CD4-positive, CD25-positive, alpha-beta regulatory T cell (primary cell): ENCODE data around the gene PVALEF. TPM values are rescaled to one million over a fixed set of nuclear protein-coding genes. Genes with fewer than 3 reads are reported as not detected.

Source experiments
- ATAC-seq, 2 donors: fragments of 150-1000 bp; cut with Tn5 transposase; one replicate each; pipeline ENCODE4 v1.10.0; 2021; ENCODE audit warnings: low read depth in 2 of 2, moderate number of reproducible peaks in 2 of 2, moderate library complexity in 1 of 2
- DNase-seq, 3 donors: peaks; one replicate each; pipeline versions ENCODE4 v3.0.0 to v3.0.0-alpha.2; 2012 to 2022; ENCODE audit warnings: mixed read lengths in 1 of 3
- H3K27ac ChIP-seq: one replicate; pipeline ENCODE4 v1.7.0; 2013; ENCODE audit warnings: mild to moderate bottlenecking, low read length; ENCODE audit not compliant: insufficient read depth, poor library complexity, severe bottlenecking
- H3K27me3 ChIP-seq: one replicate; pipeline ENCODE4 v1.7.0; 2013; ENCODE audit warnings: low read length; ENCODE audit not compliant: control insufficient read depth, insufficient read depth
- H3K36me3 ChIP-seq: one replicate; pipeline ENCODE4 v1.7.0; 2013; ENCODE audit warnings: mild to moderate bottlenecking, low read length, moderate library complexity; ENCODE audit not compliant: control insufficient read depth, insufficient read depth
- H3K4me1 ChIP-seq: 2 replicates; pipeline ENCODE4 v1.7.0; 2013; ENCODE audit warnings: mild to moderate bottlenecking, low read length; ENCODE audit not compliant: insufficient read depth, control insufficient read depth, poor library complexity, severe bottlenecking
- H3K4me3 ChIP-seq: one replicate; pipeline ENCODE4 v1.7.0; 2013; ENCODE audit warnings: low read depth, mild to moderate bottlenecking, low read length, moderate library complexity
- H3K9me3 ChIP-seq, 2 experiments: 1 replicate in 1 of 2; 2 replicates in 1 of 2; pipeline ENCODE4 v1.7.0; 2013; ENCODE audit warnings: low read length in 2 of 2, mild to moderate bottlenecking in 1 of 2, moderate library complexity in 1 of 2; ENCODE audit not compliant: control insufficient read depth in 2 of 2
- H3K27ac Mint-ChIP-seq, 3 donors: one replicate each; pipeline ENCODE4 v1.8.0; 2020 to 2022; ENCODE audit warnings: mild to moderate bottlenecking in 3 of 3, mixed read lengths in 3 of 3, moderate library complexity in 2 of 3
- H3K27me3 Mint-ChIP-seq: one replicate; pipeline ENCODE4 v1.8.0; 2022; ENCODE audit warnings: mild to moderate bottlenecking, mixed read lengths
- H3K36me3 Mint-ChIP-seq: one replicate; pipeline ENCODE4 v1.8.0; 2020; ENCODE audit warnings: mixed read lengths
- H3K4me1 Mint-ChIP-seq, 4 donors: one replicate each; pipeline ENCODE4 v1.8.0; 2020 to 2022; ENCODE audit warnings: mixed read lengths in 4 of 4, mild to moderate bottlenecking in 1 of 4
- H3K4me3 Mint-ChIP-seq, 4 donors: one replicate each; pipeline ENCODE4 v1.8.0; 2020 to 2022; ENCODE audit warnings: mild to moderate bottlenecking in 4 of 4, mixed read lengths in 4 of 4, moderate library complexity in 3 of 4
- H3K9me3 Mint-ChIP-seq, 7 donors: one replicate each; pipeline ENCODE4 v1.8.0; 2020 to 2022; ENCODE audit warnings: mixed read lengths in 7 of 7, mild to moderate bottlenecking in 3 of 7, moderate library complexity in 2 of 7
- polyA plus RNA-seq, 4 donors: library from polyadenylated mRNA; unstranded; fragments of 300-500 nt; fragmentation: Illumina TruSeq; gene quantifications; one replicate each; pipeline ENCODE4 v1.2.3, GENCODE V29; 2021
- total RNA-seq: library from RNA; stranded (reverse); gene quantifications from one replicate; pipeline ENCODE4 v1.2.3, GENCODE V29; 2022

Gene PVALEF
- total and polyA plus RNA-seq, 5 donors from 2014 or later, result not detected

DNA sequence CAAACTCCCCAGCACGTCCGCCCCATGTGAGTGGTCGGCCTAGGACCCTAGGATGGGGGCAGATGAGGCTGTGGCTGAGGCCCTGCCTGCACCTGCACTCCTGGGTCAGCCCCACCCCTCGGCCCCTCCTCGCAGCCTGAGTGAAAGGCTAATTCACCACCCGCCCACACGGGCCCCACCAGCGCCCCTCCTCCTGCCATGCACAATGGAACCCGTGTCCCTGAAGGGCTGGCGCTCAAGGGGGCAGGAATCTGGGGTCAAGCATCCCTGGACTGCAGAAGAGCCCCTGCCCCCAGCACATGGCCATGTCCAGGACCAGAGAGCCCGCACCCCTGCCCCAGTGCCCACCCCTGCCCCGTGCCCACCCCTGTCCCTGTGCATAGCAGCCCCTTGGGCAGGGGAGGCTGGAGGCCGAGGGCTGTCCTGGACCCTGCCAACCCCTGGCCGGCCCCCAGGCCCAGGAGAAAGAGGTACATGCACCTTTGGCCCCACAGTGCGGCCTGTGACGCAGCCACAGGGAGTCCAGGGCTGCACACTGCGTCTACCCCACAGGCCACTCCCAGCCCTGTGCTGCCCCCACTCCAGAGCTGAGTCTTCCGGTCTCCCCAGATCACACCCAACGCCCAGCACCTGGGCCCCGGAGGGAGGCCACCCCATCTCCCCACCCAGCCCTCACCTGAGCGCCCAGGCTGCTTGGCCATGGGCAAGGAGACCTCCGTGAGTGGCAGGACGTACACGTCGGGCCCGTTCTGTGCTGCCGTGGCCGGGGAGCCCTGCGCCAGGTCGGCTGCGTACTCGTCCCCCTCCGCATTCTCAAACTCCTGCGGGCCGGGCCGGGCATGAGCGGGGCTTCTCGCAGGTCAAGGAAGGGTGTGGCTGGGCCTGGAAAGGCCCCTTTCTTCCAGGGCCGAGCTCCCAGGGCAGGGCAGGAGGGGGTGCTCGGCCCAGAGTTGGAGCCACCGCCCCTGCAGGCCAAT is 34.6 kb upstream of the PVALEF start:
- no peaks in the 10 kb centered on the region for H3K27me3 ChIP-seq
- Mint-ChIP-seq H3K4me3 (no peak overlapping the region), H3K4me1 (no peaks in the 10 kb centered on the region), H3K9me3 (no peaks in the 10 kb centered on the region), H3K36me3 (no peaks in the 10 kb centered on the region), H3K27me3 (no peaks in the 10 kb centered on the region), H3K27ac (no peak overlapping the region)
- no peaks in the 10 kb centered on the region for H3K9me3 ChIP-seq
- no peak overlapping the region for H3K27ac ChIP-seq
- no peak for DNase-seq
- ATAC-seq, result no peak
- H3K4me1 ChIP-seq, result no peaks in the 10 kb centered on the region
- H3K4me3 ChIP-seq, result no peak overlapping the region
- H3K36me3 ChIP-seq, result no peaks in the 10 kb centered on the region

DNA sequence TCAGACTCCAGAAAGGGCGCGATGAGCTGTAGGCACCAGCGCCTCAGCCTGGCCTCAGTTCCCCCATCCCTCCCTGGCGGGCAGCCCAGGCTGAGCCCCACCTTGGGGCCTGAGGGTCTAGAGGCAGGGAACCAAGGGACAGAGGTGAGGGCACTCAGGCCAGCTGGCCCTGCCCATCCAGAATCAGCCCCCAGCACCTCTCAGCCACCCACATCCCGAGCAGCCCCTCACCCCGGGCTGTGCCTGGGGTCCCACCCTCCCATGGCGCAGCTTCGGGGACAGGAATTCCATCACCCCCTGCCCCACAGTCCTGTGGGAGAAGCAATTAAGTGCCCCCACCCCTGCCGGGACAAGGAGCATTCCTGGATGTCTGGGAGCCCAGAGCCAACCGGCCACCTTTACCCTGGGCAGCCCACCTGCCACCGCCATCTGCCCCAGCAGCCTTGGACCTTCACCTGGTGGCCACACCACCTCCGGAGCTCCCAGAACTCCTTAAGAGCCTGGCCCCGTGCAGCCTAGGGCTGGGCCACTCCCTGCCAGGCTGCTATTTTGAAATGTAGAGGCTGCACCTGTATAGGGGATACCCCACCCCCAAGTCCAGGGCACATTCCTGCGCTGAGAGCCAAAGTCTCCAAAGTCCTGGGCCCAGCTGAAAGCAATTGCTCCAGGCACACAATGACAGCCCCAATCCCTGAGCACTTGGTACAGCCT is 33.7 kb upstream of the PVALEF start:
- no peaks in the 10 kb centered on the region for H3K36me3 Mint-ChIP-seq
- no peak overlapping the region for H3K27ac Mint-ChIP-seq
- Histone ChIP-seq H3K4me3 (no peak overlapping the region), H3K27ac (no peak overlapping the region), H3K27me3 (no peaks in the 10 kb centered on the region), H3K9me3 (no peaks in the 10 kb centered on the region), H3K4me1 (no peaks in the 10 kb centered on the region), H3K36me3 (no peaks in the 10 kb centered on the region)
- no peak overlapping the region for H3K4me3 Mint-ChIP-seq
- no peaks in the 10 kb centered on the region for H3K27me3 Mint-ChIP-seq
- DNase-seq, result no peak
- no peaks in the 10 kb centered on the region for H3K9me3 Mint-ChIP-seq
- no peaks in the 10 kb centered on the region for H3K4me1 Mint-ChIP-seq
- ATAC-seq, result no peak

DNA sequence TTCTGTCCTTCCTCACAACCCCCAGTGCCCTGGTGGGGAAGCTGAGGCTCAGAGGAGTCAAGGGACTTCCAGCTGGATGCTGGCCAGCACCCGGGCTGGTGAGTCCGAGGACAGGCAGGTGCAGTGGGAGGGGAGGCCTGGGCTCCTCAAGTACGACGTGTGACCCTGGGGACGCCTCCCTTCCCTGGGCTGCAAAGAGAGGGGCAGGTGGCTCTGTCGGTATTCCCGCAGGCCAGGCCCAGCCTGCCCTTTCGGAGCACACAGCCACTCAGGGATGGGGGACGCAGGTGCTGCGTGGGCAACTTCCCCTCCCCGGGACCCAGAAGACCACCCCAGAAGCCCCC is 33.1 kb upstream of the PVALEF start:
- Histone ChIP-seq H3K9me3 (no peaks in the 10 kb centered on the region), H3K27ac (no peak overlapping the region), H3K36me3 (no peaks in the 10 kb centered on the region), H3K4me1 (no peaks in the 10 kb centered on the region), H3K27me3 (no peaks in the 10 kb centered on the region), H3K4me3 (no peak overlapping the region)
- H3K9me3 Mint-ChIP-seq, result no peaks in the 10 kb centered on the region
- no peaks in the 10 kb centered on the region for H3K4me1 Mint-ChIP-seq
- no peaks in the 10 kb centered on the region for H3K36me3 Mint-ChIP-seq
- ATAC-seq, result no peak
- no peak overlapping the region for H3K27ac Mint-ChIP-seq
- no peak overlapping the region for H3K4me3 Mint-ChIP-seq
- no peak for DNase-seq
- H3K27me3 Mint-ChIP-seq, result no peaks in the 10 kb centered on the region

DNA sequence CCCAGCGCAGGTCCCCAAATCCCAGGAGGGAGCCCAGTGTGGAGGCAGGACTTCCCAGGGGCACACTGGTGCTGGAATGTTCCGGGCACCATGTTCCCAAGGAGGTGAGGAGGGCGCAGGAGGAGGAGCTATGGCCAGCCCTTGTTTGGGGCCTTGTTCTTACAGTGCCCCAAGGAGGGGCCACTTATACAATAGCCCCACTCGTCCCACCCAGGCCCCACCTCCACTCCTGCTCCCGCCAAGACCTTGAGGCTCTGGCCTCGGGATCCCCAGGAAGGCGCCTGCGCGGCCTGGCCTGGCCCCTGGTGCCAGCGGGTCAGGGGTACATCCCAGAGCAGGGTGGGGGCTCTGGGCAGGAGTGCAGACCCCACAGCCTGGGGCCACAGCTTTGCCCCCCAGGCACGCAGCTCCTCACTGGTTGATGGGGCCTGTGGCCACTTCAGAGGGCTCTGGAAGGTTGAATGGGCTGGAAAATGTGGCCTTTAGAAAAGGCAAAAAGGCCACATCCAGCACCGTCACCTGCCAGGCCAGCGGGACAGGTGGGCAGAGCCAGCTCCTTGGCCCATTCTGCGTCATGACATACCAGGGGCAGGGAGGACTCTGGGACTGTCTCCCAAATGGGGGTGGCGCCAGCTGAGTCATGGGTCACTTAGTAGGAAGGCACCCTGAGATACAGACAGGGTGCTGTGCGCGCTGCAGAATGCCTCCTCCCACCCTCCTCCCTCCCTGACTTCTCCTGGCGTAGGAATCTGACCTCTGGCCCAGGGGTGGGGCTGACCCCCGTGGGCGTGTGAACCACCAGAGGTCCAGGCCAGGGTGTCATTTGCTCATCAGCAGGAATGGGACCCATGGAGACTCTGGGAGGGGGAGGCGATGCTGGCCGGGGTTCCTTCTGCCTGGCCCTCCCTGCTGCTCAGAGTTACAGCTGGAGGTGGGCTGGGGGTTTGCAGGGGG is 32.3 kb upstream of the PVALEF start:
- Mint-ChIP-seq H3K9me3 (peaks cover 0 to under 1% (median 0%) of the 10 kb centered on the region in 7 donors), H3K4me1 (peaks cover 0 to under 1% (median 0%) of the 10 kb centered on the region in 4 donors), H3K27ac (no peak overlapping the region), H3K36me3 (no peaks in the 10 kb centered on the region), H3K27me3 (no peaks in the 10 kb centered on the region), H3K4me3 (no peak overlapping the region)
- H3K36me3 ChIP-seq, result no peaks in the 10 kb centered on the region
- no peak for ATAC-seq
- DNase-seq, result no peak
- no peaks in the 10 kb centered on the region for H3K9me3 ChIP-seq
- H3K4me3 ChIP-seq, result no peak overlapping the region
- H3K27ac ChIP-seq, result no peak overlapping the region
- H3K4me1 ChIP-seq, result no peaks in the 10 kb centered on the region
- no peaks in the 10 kb centered on the region for H3K27me3 ChIP-seq

DNA sequence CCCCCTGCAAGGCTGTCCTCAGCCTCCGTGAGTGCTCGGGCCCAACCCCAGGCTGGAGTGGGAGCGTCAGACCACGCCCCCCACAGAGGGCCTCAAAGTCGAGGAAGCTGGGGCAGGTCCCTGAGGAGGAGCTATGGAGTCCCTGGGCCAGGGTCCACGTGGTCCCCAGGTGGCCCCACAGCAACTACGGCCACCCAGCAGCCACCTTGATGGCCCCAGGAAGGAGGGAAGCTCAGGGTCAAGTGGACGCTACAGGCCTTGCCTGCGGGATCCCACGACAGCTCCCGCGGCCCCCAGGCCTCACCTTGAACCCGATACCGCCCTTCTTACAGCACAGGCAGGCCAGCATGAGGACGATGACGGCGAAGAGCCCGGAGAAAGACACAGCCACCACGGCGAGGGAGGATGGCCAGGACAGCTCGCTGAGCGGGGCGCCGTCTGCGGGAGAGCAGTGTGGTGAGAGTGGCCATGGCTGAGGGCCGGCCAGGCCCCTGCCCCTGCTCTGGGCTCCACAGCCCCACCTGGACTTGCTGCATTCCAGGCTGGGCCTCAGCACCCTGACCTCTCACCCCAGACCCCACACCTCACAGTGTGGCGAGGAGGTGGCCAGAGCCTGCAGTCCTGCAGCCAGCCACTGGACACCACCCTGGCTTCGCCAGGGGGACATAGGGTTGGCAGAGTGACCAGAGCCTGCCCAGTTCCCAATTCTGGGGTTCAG is 31.1 kb upstream of the PVALEF start:
- Histone ChIP-seq H3K27ac (no peak overlapping the region), H3K9me3 (no peaks in the 10 kb centered on the region), H3K36me3 (no peaks in the 10 kb centered on the region), H3K4me1 (no peaks in the 10 kb centered on the region), H3K27me3 (no peaks in the 10 kb centered on the region), H3K4me3 (no peak overlapping the region)
- H3K36me3 Mint-ChIP-seq, result no peaks in the 10 kb centered on the region
- ATAC-seq (no peak), DNase-seq (no peak)
- H3K4me1 Mint-ChIP-seq, result peaks cover 0 to 5% (median 0%) of the 10 kb centered on the region in 4 donors
- H3K27me3 Mint-ChIP-seq, result no peaks in the 10 kb centered on the region
- H3K4me3 Mint-ChIP-seq, result no peak overlapping the region
- H3K9me3 Mint-ChIP-seq, result peaks cover 0 to 5% (median 0%) of the 10 kb centered on the region in 7 donors
- H3K27ac Mint-ChIP-seq, result no peak overlapping the region

DNA sequence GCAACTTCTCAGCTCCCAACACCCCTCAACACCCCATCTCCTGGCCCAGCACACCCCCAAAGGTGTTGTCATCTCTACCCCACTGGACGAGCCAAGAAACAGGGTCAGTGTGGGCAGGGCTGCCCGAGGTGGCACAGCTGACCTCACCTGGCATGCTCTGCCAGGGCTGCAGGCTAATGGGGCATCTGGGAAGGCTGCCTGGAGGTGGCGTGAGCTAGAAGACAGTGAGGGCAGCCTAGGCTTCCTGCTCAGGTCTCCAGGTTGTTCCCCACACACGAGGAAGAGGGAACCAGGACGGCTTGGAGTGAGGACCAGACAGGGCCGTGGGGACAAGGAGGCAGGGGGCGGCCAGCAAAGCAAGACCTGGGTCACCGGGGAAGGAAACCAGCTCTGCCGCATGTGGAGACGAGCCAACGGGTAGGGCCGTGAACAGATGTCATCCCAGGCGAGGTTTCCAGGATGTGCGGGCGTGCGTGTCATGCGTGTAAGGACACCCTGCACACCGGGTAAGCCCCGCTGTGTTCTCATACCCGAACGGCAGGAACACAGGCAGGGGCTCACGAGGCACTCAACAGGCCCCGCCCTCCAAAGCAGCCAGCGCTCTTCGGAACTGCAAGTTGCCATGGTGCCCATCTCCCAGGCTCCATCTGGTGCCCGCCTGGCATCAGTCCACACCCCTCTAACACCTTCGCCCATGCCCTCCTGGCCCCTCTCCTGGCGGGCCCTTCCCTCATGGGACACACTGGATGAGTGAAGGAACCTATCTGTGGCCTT is 29.6 kb upstream of the PVALEF start:
- H3K36me3 Mint-ChIP-seq, result no peaks in the 10 kb centered on the region
- peak overlapping the region in 1 of 4 donors; percentile 32 for H3K4me3 Mint-ChIP-seq
- peaks cover 0 to 5% (median 0%) of the 10 kb centered on the region in 7 donors for H3K9me3 Mint-ChIP-seq
- ATAC-seq (no peak), DNase-seq (no peak)
- peak overlapping the region in 1 of 3 donors; percentile 71 for H3K27ac Mint-ChIP-seq
- Histone ChIP-seq H3K4me1 (no peaks in the 10 kb centered on the region), H3K36me3 (no peaks in the 10 kb centered on the region), H3K4me3 (no peak overlapping the region), H3K27me3 (no peaks in the 10 kb centered on the region), H3K9me3 (no peaks in the 10 kb centered on the region), H3K27ac (no peak overlapping the region)
- H3K4me1 Mint-ChIP-seq, result peaks cover 0 to 5% (median 0%) of the 10 kb centered on the region in 4 donors
- no peaks in the 10 kb centered on the region for H3K27me3 Mint-ChIP-seq
